Limb (tissue), 2 donors: ENCODE measurements around the gene P2RY11.

Source experiments
- DNase-seq, 2 donors: peaks; one replicate each; pipeline ENCODE4 v3.0.0-alpha.2; 2016; ENCODE audit errors: extremely low spot score in 2 of 2

The P2RY11 gene

GRCh38 chr19:10141479-10141878 lies 30.0 kb downstream of the P2RY11 start:
- DNase-seq, result no peak

- DNase-seq, result no peak
These were observed 30.5 kb downstream of the P2RY11 start for GRCh38 chr19:10141973-10142372.

- no peak for DNase-seq
These were observed 31.3 kb downstream of the P2RY11 start for GRCh38 chr19:10142701-10143375.

GRCh38 chr19:10143681-10144080 lies 32.2 kb downstream of the P2RY11 start:
- DNase-seq, result no peak

GRCh38 chr19:10144361-10144760 lies 32.9 kb downstream of the P2RY11 start:
- DNase-seq, result no peak

- DNase-seq, result no peak
These were observed 33.5 kb downstream of the P2RY11 start for GRCh38 chr19:10145031-10145430.

- DNase-seq, result no peak
These were observed 34.6 kb downstream of the P2RY11 start for GRCh38 chr19:10146142-10146541.

- DNase-seq, result no peak
These were observed 37.9 kb downstream of the P2RY11 start for GRCh38 chr19:10149427-10149826.

GRCh38 chr19:10151521-10151920 lies 40.0 kb downstream of the P2RY11 start:
- DNase-seq, result no peak

GRCh38 chr19:10152100-10152499 lies 40.6 kb downstream of the P2RY11 start:
- DNase-seq, result no peak

- no peak for DNase-seq
These were observed 44.3 kb downstream of the P2RY11 start for GRCh38 chr19:10155839-10156238.

GRCh38 chr19:10158071-10158470 lies 46.6 kb downstream of the P2RY11 start:
- DNase-seq, result no peak

GRCh38 chr19:10158485-10158884 lies 47.0 kb downstream of the P2RY11 start:
- DNase-seq, result no peak

GRCh38 chr19:10159610-10160009 lies 48.1 kb downstream of the P2RY11 start:
- no peak for DNase-seq

- DNase-seq, result no peak
These were observed 52.0 kb downstream of the P2RY11 start for GRCh38 chr19:10163536-10163935.
